ENCODE data around the gene PTPRT. TPM values are rescaled to one million over a fixed set of nuclear protein-coding genes. Genes with fewer than 3 reads are reported as not detected.

PTPRT gene
- total and polyA plus RNA-seq, 2 of the 13 experiments (the other 11 are each of a cell fraction or from before 2014, with no cell fraction given), result under 0.01 to 0.09 TPM

DNA sequence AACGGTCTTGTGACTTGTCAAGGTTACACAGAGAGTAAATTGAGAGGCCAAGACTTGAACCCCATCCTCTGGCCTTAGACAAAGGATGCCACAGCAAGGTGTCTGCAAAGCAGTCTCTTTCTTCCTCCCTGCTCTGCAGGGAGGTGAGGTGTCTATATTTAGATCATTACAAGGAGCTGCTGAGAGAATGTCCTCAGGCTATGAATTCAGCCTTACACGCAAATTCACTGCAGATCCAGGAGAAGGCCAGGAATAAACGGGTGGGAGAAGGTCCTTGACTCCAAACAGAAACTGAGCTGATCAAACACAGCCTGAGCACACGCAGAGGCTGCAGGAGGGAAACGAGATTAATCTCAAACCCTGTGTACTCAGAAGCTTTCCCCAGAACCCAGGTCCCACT is 48.6 kb upstream of the PTPRT start:
- H2AFZ ChIP-seq (ENCODE audit: low read length), result no peak overlapping the region
- in situ Hi-C loops (cut with HindIII; ENCODE audit: extremely low pct_ligation_motif_present, low pct_unique_long_range_greater_than_20kb) (no loop called here), intact Hi-C loops (cut with micrococcal nuclease; ENCODE audit: unreplicated experiment) (no loop called here)
- 0 out of 5 replicates have a peak, but pooled peaks cover 0 to 4% of the 10 kb centered on the region in 2 experiments for H3K27me3 ChIP-seq (ENCODE audit: control insufficient read depth in 1 of 2, insufficient read depth in 2 of 2, low read length in 2 of 2)
- DNase-seq (ENCODE audit: low spot score), result no peak
- H3K79me2 ChIP-seq (ENCODE audit: insufficient read depth, low read length), result no peaks in the 10 kb centered on the region
- H3K9ac ChIP-seq (ENCODE audit: insufficient read depth, low read depth, low read length), result no peak overlapping the region
- no peak overlapping the region for H3K4me2 ChIP-seq (ENCODE audit: low read depth, low read length)
- no peak for ATAC-seq
- no peak overlapping the region for H3K4me3 ChIP-seq (replicated peaks in 1 of 3; ENCODE audit: insufficient read depth in 1 of 3, low read depth in 2 of 3, low read length in 3 of 3)
- WGBS (ENCODE audit: low lambda C conversion rate), result under 1% methylated on average over 5 of the region's 5 CpGs
- POLR2A ChIA-PET, result no interaction called here
- FAIRE-seq, result no peak
- no TSS peak for BruUV-seq (replicated peaks)
- H3K9me3 ChIP-seq (ENCODE audit: low read length), result no peaks in the 10 kb centered on the region
- no peaks in the 10 kb centered on the region for H3K36me3 ChIP-seq (replicated peaks in 1 of 2; ENCODE audit: control insufficient read depth in 1 of 2, insufficient read depth in 2 of 2, low read length in 2 of 2)
- no peaks in the 10 kb centered on the region for H4K20me1 ChIP-seq (ENCODE audit: insufficient read depth, low read length)
- CTCF ChIA-PET (ENCODE audit: low intra/inter-chr PET ratio, low total read pairs), result no interaction called here
- no peaks in the 10 kb centered on the region for H3K4me1 ChIP-seq (ENCODE audit: insufficient read depth, low read length)
- H3K27ac ChIP-seq (ENCODE audit: extremely low read length, insufficient read depth, low read length), result no peak overlapping the region
- TF ChIP-seq, protein P1, sequence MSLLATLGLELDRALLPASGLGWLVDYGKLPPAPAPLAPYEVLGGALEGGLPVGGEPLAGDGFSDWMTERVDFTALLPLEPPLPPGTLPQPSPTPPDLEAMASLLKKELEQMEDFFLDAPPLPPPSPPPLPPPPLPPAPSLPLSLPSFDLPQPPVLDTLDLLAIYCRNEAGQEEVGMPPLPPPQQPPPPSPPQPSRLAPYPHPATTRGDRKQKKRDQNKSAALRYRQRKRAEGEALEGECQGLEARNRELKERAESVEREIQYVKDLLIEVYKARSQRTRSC (CRISPR knock-in tag; IDR thresholded peaks at IDR 0.05; ENCODE audit: low read depth), result no peak
- TF ChIP-seq HNF4G (IDR thresholded peaks at IDR 0.05; ENCODE audit: borderline replicate concordance, low read depth, low read length) (no peak), HNF4G (CRISPR knock-in tag; IDR thresholded peaks at IDR 0.05; ENCODE audit: borderline replicate concordance, low read depth) (no peak), MAZ (IDR thresholded peaks at IDR 0.05; ENCODE audit: borderline replicate concordance, low read depth, low read length) (no peak), MAZ (CRISPR knock-in tag; IDR thresholded peaks at IDR 0.05; ENCODE audit: low read depth) (no peak), SMAD9 (CRISPR knock-in tag; IDR thresholded peaks at IDR 0.05) (no peak), ZNF282 (IDR thresholded peaks at IDR 0.05; ENCODE audit: partially characterized antibody) (no peak), ZNF496 (CRISPR knock-in tag; IDR thresholded peaks at IDR 0.05; ENCODE audit: insufficient replicate concordance) (no peak), CENPT (CRISPR knock-in tag; IDR thresholded peaks at IDR 0.05; ENCODE audit: low read depth) (no peak), RAD51 (IDR thresholded peaks at IDR 0.05; ENCODE audit: borderline replicate concordance) (no peak), ZNF562 (CRISPR knock-in tag; IDR thresholded peaks at IDR 0.05; ENCODE audit: borderline replicate concordance) (no peak), HHEX (CRISPR knock-in tag; IDR thresholded peaks at IDR 0.05) (no peak), GTF2F1 (IDR thresholded peaks at IDR 0.05; ENCODE audit: low read length) (no peak)
- TF ChIP-seq, protein P2, sequence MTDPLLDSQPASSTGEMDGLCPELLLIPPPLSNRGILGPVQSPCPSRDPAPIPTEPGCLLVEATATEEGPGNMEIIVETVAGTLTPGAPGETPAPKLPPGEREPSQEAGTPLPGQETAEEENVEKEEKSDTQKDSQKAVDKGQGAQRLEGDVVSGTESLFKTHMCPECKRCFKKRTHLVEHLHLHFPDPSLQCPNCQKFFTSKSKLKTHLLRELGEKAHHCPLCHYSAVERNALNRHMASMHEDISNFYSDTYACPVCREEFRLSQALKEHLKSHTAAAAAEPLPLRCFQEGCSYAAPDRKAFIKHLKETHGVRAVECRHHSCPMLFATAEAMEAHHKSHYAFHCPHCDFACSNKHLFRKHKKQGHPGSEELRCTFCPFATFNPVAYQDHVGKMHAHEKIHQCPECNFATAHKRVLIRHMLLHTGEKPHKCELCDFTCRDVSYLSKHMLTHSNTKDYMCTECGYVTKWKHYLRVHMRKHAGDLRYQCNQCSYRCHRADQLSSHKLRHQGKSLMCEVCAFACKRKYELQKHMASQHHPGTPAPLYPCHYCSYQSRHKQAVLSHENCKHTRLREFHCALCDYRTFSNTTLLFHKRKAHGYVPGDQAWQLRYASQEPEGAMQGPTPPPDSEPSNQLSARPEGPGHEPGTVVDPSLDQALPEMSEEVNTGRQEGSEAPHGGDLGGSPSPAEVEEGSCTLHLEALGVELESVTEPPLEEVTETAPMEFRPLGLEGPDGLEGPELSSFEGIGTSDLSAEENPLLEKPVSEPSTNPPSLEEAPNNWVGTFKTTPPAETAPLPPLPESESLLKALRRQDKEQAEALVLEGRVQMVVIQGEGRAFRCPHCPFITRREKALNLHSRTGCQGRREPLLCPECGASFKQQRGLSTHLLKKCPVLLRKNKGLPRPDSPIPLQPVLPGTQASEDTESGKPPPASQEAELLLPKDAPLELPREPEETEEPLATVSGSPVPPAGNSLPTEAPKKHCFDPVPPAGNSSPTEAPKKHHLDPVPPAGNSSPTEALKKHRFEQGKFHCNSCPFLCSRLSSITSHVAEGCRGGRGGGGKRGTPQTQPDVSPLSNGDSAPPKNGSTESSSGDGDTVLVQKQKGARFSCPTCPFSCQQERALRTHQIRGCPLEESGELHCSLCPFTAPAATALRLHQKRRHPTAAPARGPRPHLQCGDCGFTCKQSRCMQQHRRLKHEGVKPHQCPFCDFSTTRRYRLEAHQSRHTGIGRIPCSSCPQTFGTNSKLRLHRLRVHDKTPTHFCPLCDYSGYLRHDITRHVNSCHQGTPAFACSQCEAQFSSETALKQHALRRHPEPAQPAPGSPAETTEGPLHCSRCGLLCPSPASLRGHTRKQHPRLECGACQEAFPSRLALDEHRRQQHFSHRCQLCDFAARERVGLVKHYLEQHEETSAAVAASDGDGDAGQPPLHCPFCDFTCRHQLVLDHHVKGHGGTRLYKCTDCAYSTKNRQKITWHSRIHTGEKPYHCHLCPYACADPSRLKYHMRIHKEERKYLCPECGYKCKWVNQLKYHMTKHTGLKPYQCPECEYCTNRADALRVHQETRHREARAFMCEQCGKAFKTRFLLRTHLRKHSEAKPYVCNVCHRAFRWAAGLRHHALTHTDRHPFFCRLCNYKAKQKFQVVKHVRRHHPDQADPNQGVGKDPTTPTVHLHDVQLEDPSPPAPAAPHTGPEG (CRISPR knock-in tag; IDR thresholded peaks at IDR 0.05), result no peak
- TF ChIP-seq, protein P3, sequence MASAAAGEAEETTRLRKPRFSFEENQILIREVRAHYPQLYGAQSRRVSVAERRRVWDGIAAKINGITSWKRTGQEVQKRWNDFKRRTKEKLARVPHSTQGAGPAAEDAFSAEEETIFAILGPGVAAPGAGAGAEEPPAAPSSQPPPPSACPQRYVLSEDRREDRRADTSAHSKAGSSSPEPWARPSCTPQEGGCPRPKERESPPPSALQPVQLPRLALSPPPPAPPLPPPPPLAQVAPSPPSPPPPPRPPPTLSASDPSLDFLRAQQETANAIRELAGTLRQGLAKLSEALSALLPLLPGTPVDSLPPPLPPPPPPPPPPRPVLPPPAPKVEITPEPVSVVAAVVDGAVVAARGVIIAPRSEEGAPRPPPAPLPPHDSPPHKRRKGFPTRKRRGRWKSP (CRISPR knock-in tag; IDR thresholded peaks at IDR 0.05), result no peak
- TF ChIP-seq, protein P4, sequence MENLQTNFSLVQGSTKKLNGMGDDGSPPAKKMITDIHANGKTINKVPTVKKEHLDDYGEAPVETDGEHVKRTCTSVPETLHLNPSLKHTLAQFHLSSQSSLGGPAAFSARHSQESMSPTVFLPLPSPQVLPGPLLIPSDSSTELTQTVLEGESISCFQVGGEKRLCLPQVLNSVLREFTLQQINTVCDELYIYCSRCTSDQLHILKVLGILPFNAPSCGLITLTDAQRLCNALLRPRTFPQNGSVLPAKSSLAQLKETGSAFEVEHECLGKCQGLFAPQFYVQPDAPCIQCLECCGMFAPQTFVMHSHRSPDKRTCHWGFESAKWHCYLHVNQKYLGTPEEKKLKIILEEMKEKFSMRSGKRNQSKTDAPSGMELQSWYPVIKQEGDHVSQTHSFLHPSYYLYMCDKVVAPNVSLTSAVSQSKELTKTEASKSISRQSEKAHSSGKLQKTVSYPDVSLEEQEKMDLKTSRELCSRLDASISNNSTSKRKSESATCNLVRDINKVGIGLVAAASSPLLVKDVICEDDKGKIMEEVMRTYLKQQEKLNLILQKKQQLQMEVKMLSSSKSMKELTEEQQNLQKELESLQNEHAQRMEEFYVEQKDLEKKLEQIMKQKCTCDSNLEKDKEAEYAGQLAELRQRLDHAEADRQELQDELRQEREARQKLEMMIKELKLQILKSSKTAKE (CRISPR knock-in tag; IDR thresholded peaks at IDR 0.05; ENCODE audit: borderline replicate concordance), result no peak
